ENCODE data around the gene CCDC149. TPM values are rescaled to one million over a fixed set of nuclear protein-coding genes. Genes with fewer than 3 reads are reported as not detected.

The CCDC149 gene
- total RNA-seq, 1 donor from 2014 or later, result 5.2 TPM

GRCh38 chr4:24805566-24805965, 107.3 kb downstream of the CCDC149 start:
- Mint-ChIP-seq H3K9me3 (ENCODE audit: unreplicated experiment) (no peaks in the 10 kb centered on the region), H3K4me3 (ENCODE audit: unreplicated experiment) (no peak overlapping the region), H3K36me3 (ENCODE audit: unreplicated experiment) (peaks cover 5% of the 10 kb centered on the region), H3K27ac (ENCODE audit: unreplicated experiment) (no peak overlapping the region), H3K4me1 (ENCODE audit: low read depth, unreplicated experiment) (peaks cover 8% of the 10 kb centered on the region), H3K27me3 (ENCODE audit: unreplicated experiment) (peaks cover 5% of the 10 kb centered on the region)
- TF ChIP-seq CTCF (IDR thresholded peaks at IDR 0.05; ENCODE audit: partially characterized antibody, unreplicated experiment), result no peak
- no peak for DNase-seq

- TF ChIP-seq CTCF (IDR thresholded peaks at IDR 0.05; ENCODE audit: partially characterized antibody, unreplicated experiment), result no peak
- peaks cover 8% of the 10 kb centered on the region for H3K4me1 Mint-ChIP-seq (ENCODE audit: low read depth, unreplicated experiment)
- H3K4me3 Mint-ChIP-seq (ENCODE audit: unreplicated experiment), result no peak overlapping the region
- H3K36me3 Mint-ChIP-seq (ENCODE audit: unreplicated experiment), result peaks cover 5% of the 10 kb centered on the region
- peaks cover 8% of the 10 kb centered on the region for H3K27me3 Mint-ChIP-seq (ENCODE audit: unreplicated experiment)
- no peak overlapping the region for H3K27ac Mint-ChIP-seq (ENCODE audit: unreplicated experiment)
- no peaks in the 10 kb centered on the region for H3K9me3 Mint-ChIP-seq (ENCODE audit: unreplicated experiment)
- DNase-seq, result no peak
These were observed 107.8 kb downstream of the CCDC149 start for GRCh38 chr4:24805067-24805466.

GRCh38 chr4:24802648-24803047, 110.2 kb downstream of the CCDC149 start:
- no peak for DNase-seq
- H3K4me3 Mint-ChIP-seq (ENCODE audit: unreplicated experiment), result no peak overlapping the region
- peaks cover 8% of the 10 kb centered on the region for H3K4me1 Mint-ChIP-seq (ENCODE audit: low read depth, unreplicated experiment)
- no peak overlapping the region for H3K27ac Mint-ChIP-seq (ENCODE audit: unreplicated experiment)
- H3K9me3 Mint-ChIP-seq (ENCODE audit: unreplicated experiment), result peaks cover 3% of the 10 kb centered on the region
- TF ChIP-seq CTCF (IDR thresholded peaks at IDR 0.05; ENCODE audit: partially characterized antibody, unreplicated experiment), result no peak
- H3K27me3 Mint-ChIP-seq (ENCODE audit: unreplicated experiment), result peaks cover 14% of the 10 kb centered on the region
- peaks cover 7% of the 10 kb centered on the region for H3K36me3 Mint-ChIP-seq (ENCODE audit: unreplicated experiment)

GRCh38 chr4:24801136-24801855, 111.5 kb downstream of the CCDC149 start:
- Mint-ChIP-seq H3K4me3 (ENCODE audit: unreplicated experiment) (no peak overlapping the region), H3K4me1 (ENCODE audit: low read depth, unreplicated experiment) (peaks cover 8% of the 10 kb centered on the region), H3K27me3 (ENCODE audit: unreplicated experiment) (peaks cover 13% of the 10 kb centered on the region), H3K36me3 (ENCODE audit: unreplicated experiment) (peaks cover 6% of the 10 kb centered on the region), H3K27ac (ENCODE audit: unreplicated experiment) (no peak overlapping the region), H3K9me3 (ENCODE audit: unreplicated experiment) (peaks cover 3% of the 10 kb centered on the region)
- DNase-seq, result no peak
- no peak for TF ChIP-seq CTCF (IDR thresholded peaks at IDR 0.05; ENCODE audit: partially characterized antibody, unreplicated experiment)

GRCh38 chr4:24800325-24800895, 112.4 kb downstream of the CCDC149 start:
- Mint-ChIP-seq H3K4me3 (ENCODE audit: unreplicated experiment) (peak overlapping the region; percentile 75), H3K9me3 (ENCODE audit: unreplicated experiment) (peaks cover 3% of the 10 kb centered on the region), H3K27ac (ENCODE audit: unreplicated experiment) (no peak overlapping the region), H3K27me3 (ENCODE audit: unreplicated experiment) (peaks cover 14% of the 10 kb centered on the region), H3K36me3 (ENCODE audit: unreplicated experiment) (peaks cover 6% of the 10 kb centered on the region), H3K4me1 (ENCODE audit: low read depth, unreplicated experiment) (peaks cover 8% of the 10 kb centered on the region)
- TF ChIP-seq CTCF (IDR thresholded peaks at IDR 0.05; ENCODE audit: partially characterized antibody, unreplicated experiment), result no peak
- DNase-seq, result no peak

Measured in glutamatergic neuron (in vitro differentiated cells).